A549 treated with Mapracorat at 1 μM for 4 hours (cell line): ENCODE results near the gene CNNM2. TPM values are rescaled to one million over a fixed set of nuclear protein-coding genes. Genes with fewer than 3 reads are reported as not detected.

Source experiments
- total RNA-seq: library from RNA; stranded (reverse); fragments of 200-300 nt; extraction: Qiagen RNA extraction; gene quantifications from 5 replicates; pipeline ENCODE4 v1.2.3, GENCODE V29; 2022

Gene CNNM2
- 3.3 to 5.6 TPM (median 4.5 TPM) in 5 replicates for total RNA-seq

GRCh38 chr10:102917962-102918816, at the start of gene CNNM2:
TSS of gene CNNM2 (plus strand) at chr10:102918294. CDS start at chr10:102918481, 187 bp downstream.

GRCh38 chr10:102869258-102870198, 48.6 kb upstream of the CNNM2 start, which contains the start of gene AS3MT:
TSS of gene AS3MT (plus strand) at chr10:102869470. CDS start at chr10:102869593, 123 bp downstream.

Other genes starting within 250 kb of the CNNM2 start
- gene ARL3, start 203.9 kb upstream of the CNNM2 start, total RNA-seq, result 13.6 to 15.3 TPM (median 15.1 TPM) in 5 replicates
- gene SFXN2, start 203.7 kb upstream of the CNNM2 start, total RNA-seq, result 2.9 to 3.4 TPM (median 3.0 TPM) in 5 replicates
- 21.1 to 29.1 TPM (median 26.7 TPM) in 5 replicates for gene WBP1L, start 174.3 kb upstream of the CNNM2 start, total RNA-seq
- gene CYP17A1, start 80.9 kb upstream of the CNNM2 start, total RNA-seq, result not detected in 5 replicates
- 22.2 to 24.2 TPM (median 23.7 TPM) in 5 replicates for gene BORCS7, start 64.0 kb upstream of the CNNM2 start, total RNA-seq
- 3.2 to 4.5 TPM (median 3.9 TPM) in 5 replicates for gene AS3MT, start 48.8 kb upstream of the CNNM2 start, total RNA-seq